ENCODE data around the gene OGDH. TPM values are rescaled to one million over a fixed set of nuclear protein-coding genes. Genes with fewer than 3 reads are reported as not detected.

The OGDH gene
- total RNA-seq, 1 donor = 99.7 TPM

- no peak overlapping the region for H3K4me3 ChIP-seq (ENCODE audit: low read depth, low read length)
- DNase-seq (ENCODE audit: low read depth) = no peak
Measured at GRCh38 chr7:44755698-44756627, 149.5 kb downstream of the OGDH start.

GRCh38 chr7:44756904-44757303 lies 150.5 kb downstream of the OGDH start:
- DNase-seq (ENCODE audit: low read depth) = no peak
- H3K4me3 ChIP-seq (ENCODE audit: low read depth, low read length) = no peak overlapping the region
- TF ChIP-seq CTCF (IDR thresholded peaks at IDR 0.05; ENCODE audit: insufficient read depth, low read depth, low read length) = no peak

More at GRCh38 chr7:44755698-44756627, 149.5 kb downstream of the OGDH start:
- TF ChIP-seq CTCF (IDR thresholded peaks at IDR 0.05; ENCODE audit: insufficient read depth, low read depth, low read length) = no peak

DNA sequence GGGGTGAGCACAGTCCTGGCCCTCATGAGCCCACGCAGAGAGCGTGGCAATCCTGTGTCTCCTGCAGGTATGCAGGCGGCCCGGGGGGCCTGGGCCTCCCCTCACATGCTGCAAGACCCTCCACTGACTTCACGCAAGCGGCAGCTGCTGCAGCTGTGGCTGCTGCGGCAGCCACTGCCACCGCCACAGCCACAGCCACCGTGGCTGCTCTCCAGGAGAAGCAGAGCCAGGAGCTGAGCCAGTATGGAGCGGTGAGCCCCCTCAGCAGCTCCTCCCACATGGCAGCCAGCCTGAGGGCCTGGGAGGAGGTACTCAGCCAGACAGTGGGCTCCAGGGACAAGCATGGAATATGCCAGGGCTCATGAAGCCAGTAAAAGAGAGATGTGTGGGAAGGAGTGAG lies 150.9 kb downstream of the OGDH start:
- TF ChIP-seq CTCF (IDR thresholded peaks at IDR 0.05; ENCODE audit: insufficient read depth, low read depth, low read length) = no peak
- no peak for DNase-seq (ENCODE audit: low read depth)
- H3K4me3 ChIP-seq (ENCODE audit: low read depth, low read length) = no peak overlapping the region

GRCh38 chr7:44757739-44758138 lies 151.3 kb downstream of the OGDH start:
- no peak for DNase-seq (ENCODE audit: low read depth)
- TF ChIP-seq CTCF (IDR thresholded peaks at IDR 0.05; ENCODE audit: insufficient read depth, low read depth, low read length) = no peak
- no peak overlapping the region for H3K4me3 ChIP-seq (ENCODE audit: low read depth, low read length)

Other genes with a start within 250 kb of the OGDH start
- gene NUDCD3, start 116.0 kb upstream of the OGDH start, total RNA-seq = 51.2 and 62.2 TPM in 2 replicates
- gene NPC1L1, start 65.3 kb upstream of the OGDH start, total RNA-seq = not detected in 2 replicates
- gene DDX56, start 32.7 kb upstream of the OGDH start, total RNA-seq = 44.8 and 57.0 TPM in 2 replicates
- gene TMED4, start 24.4 kb upstream of the OGDH start, total RNA-seq = 54.4 and 84.2 TPM in 2 replicates
- gene ZMIZ2, start 142.2 kb downstream of the OGDH start, total RNA-seq = 10.8 and 12.2 TPM in 2 replicates
- gene PPIA, start 190.1 kb downstream of the OGDH start, total RNA-seq = 2,028 and 2,422 TPM in 2 replicates
- 111 and 118 TPM in 2 replicates for gene H2AZ2, start 241.5 kb downstream of the OGDH start, total RNA-seq